Parathyroid adenoma (tissue), 2 donors: Measurements from ENCODE around the gene LILRB2.
"Not testable (repeated sequence)": the region's sequence is repeated elsewhere in the genome, so short reads cannot be mapped to it uniquely, and the experiment has no call there.

Experiments used
- H2AFZ ChIP-seq: fragments of 300-600 bp; sonication (generic); one replicate; pipeline ENCODE4 v1.7.0; 2017; ENCODE audit warnings: antibody characterized with exemption, mild to moderate bottlenecking
- H3K27ac ChIP-seq: fragments of 300-600 bp; sonication (generic); one replicate; pipeline ENCODE4 v1.7.0; 2017
- H3K27me3 ChIP-seq: fragments of 300-600 bp; sonication (generic); one replicate; pipeline ENCODE4 v1.7.0; 2017; ENCODE audit warnings: low read length; ENCODE audit not compliant: control insufficient read depth, insufficient read depth
- H3K36me3 ChIP-seq: fragments of 300-600 bp; sonication (generic); one replicate; pipeline ENCODE4 v1.7.0; 2017; ENCODE audit warnings: low read length; ENCODE audit not compliant: control insufficient read depth, insufficient read depth
- H3K4me1 ChIP-seq: fragments of 300-600 bp; sonication (generic); one replicate; pipeline ENCODE4 v1.7.0; 2017; ENCODE audit warnings: control low read depth
- H3K4me2 ChIP-seq: fragments of 300-600 bp; sonication (generic); one replicate; pipeline ENCODE4 v1.7.0; 2017; ENCODE audit warnings: low read length
- H3K4me3 ChIP-seq: fragments of 300-600 bp; sonication (generic); one replicate; pipeline ENCODE4 v1.7.0; 2017; ENCODE audit warnings: low read depth, low read length
- H3K79me2 ChIP-seq: fragments of 300-600 bp; sonication (generic); one replicate; pipeline ENCODE4 v1.7.0; 2017; ENCODE audit warnings: control low read depth
- H3K9ac ChIP-seq: fragments of 300-600 bp; sonication (generic); one replicate; pipeline ENCODE4 v1.7.0; 2017; ENCODE audit warnings: mild to moderate bottlenecking
- H3K9me3 ChIP-seq: fragments of 300-600 bp; sonication (generic); one replicate; pipeline ENCODE4 v1.7.0; 2017; ENCODE audit warnings: low read length; ENCODE audit not compliant: control insufficient read depth
- CTCF ChIP-seq: fragments of 300-600 bp; sonication (generic); IDR thresholded peaks from one replicate; pipeline ENCODE4 v1.7.0; 2017; ENCODE audit warnings: antibody characterized with exemption, mild to moderate bottlenecking
- donor health status: primary hyperparathyroidism.

Gene LILRB2

GRCh38 chr19:54275951-54276350 is 5.0 kb downstream of the LILRB2 start:
- Histone ChIP-seq H3K9me3 (no peaks in the 10 kb centered on the region), H3K4me3 (no peak overlapping the region), H3K36me3 (no peaks in the 10 kb centered on the region), H2AFZ (no peak overlapping the region), H3K9ac (no peak overlapping the region), H3K27ac (no peak overlapping the region), H3K4me2 (no peak overlapping the region), H3K79me2 (no peaks in the 10 kb centered on the region), H3K4me1 (no peaks in the 10 kb centered on the region), H3K27me3 (no peaks in the 10 kb centered on the region)
- TF ChIP-seq CTCF = no peak

- not testable (repeated sequence) for H3K4me1 ChIP-seq, H3K27ac ChIP-seq, H3K79me2 ChIP-seq, H2AFZ ChIP-seq, H3K36me3 ChIP-seq, H3K9ac ChIP-seq, H3K4me3 ChIP-seq, H3K27me3 ChIP-seq, H3K4me2 ChIP-seq, H3K9me3 ChIP-seq
These were observed 6.4 kb downstream of the LILRB2 start for GRCh38 chr19:54274516-54274915.

- H3K4me1 ChIP-seq = no peaks in the 10 kb centered on the region
- H3K27ac ChIP-seq = no peak overlapping the region
- no peaks in the 10 kb centered on the region for H3K27me3 ChIP-seq
- no peaks in the 10 kb centered on the region for H3K79me2 ChIP-seq
- H3K4me2 ChIP-seq = no peak overlapping the region
- no peak overlapping the region for H3K9ac ChIP-seq
- TF ChIP-seq CTCF = no peak
- H3K9me3 ChIP-seq = no peaks in the 10 kb centered on the region
- H2AFZ ChIP-seq = no peak overlapping the region
- no peaks in the 10 kb centered on the region for H3K36me3 ChIP-seq
- H3K4me3 ChIP-seq = no peak overlapping the region
These were observed 7.1 kb downstream of the LILRB2 start for GRCh38 chr19:54273821-54274220.

GRCh38 chr19:54272181-54272580 is 8.7 kb downstream of the LILRB2 start:
- not testable (repeated sequence) for H3K4me3 ChIP-seq, H3K36me3 ChIP-seq, H3K79me2 ChIP-seq, H3K4me2 ChIP-seq, H3K4me1 ChIP-seq, H3K9me3 ChIP-seq, H2AFZ ChIP-seq, H3K27me3 ChIP-seq, H3K9ac ChIP-seq, H3K27ac ChIP-seq

GRCh38 chr19:54271587-54271986 is 9.3 kb downstream of the LILRB2 start:
- H3K79me2 ChIP-seq, H3K4me3 ChIP-seq, H3K27ac ChIP-seq, H3K4me1 ChIP-seq, H3K27me3 ChIP-seq, H3K4me2 ChIP-seq, H3K36me3 ChIP-seq, H3K9ac ChIP-seq, H3K9me3 ChIP-seq, H2AFZ ChIP-seq: not testable (repeated sequence)

- Histone ChIP-seq H3K4me1 (no peaks in the 10 kb centered on the region), H3K9me3 (no peaks in the 10 kb centered on the region), H3K4me3 (no peak overlapping the region), H3K4me2 (no peak overlapping the region), H3K27ac (no peak overlapping the region), H3K36me3 (no peaks in the 10 kb centered on the region), H3K79me2 (no peaks in the 10 kb centered on the region), H3K27me3 (no peaks in the 10 kb centered on the region), H2AFZ (no peak overlapping the region), H3K9ac (no peak overlapping the region)
- no peak for TF ChIP-seq CTCF
These were observed 9.8 kb downstream of the LILRB2 start for GRCh38 chr19:54271106-54271505.
